ENCODE measurements around the gene ERRFI1.
"Not testable (repeated sequence)": the region's sequence is repeated elsewhere in the genome, so short reads cannot be mapped to it uniquely, and the experiment has no call there.

The ERRFI1 gene

GRCh38 chr1:7963841-7964240, 62.3 kb downstream of the ERRFI1 start:
- DNase-seq, result not testable (repeated sequence)

DNA sequence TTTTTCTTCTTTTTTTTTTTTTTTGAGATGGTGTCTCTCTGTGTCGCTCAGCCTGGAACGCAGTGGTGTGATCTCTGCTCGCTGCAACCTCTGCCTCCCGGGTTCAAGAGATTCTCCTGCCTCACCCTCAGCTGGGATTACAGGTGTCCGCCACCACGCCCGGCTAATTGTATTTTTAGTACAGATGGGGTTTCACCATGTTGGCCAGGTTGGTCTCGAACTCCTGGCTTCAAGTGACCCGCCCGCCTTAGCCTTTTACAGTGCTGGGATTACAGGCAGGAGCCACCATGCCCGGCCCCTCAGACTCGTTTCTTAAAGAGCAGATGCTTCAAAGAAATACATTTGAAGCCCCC, 62.8 kb downstream of the ERRFI1 start:
- not testable (repeated sequence) for DNase-seq

GRCh38 chr1:7962636-7963377, 63.3 kb downstream of the ERRFI1 start:
- no peak for DNase-seq

DNA sequence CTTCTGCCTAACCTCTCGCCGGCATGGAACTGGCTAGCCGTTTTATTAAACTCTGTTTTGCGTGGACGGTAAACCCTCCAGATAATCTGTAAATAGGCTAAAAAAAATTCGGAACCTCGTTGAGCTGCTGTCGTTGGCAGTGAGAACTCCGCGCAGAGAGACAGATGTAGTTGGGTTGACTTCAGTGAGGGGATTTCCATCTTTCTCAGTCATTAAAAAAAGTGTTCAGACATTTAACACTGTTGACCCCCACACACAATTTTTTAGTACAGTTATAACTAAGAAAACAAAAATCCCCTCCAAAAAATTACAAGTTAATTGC, 64.1 kb downstream of the ERRFI1 start:
- no peak for DNase-seq

Data from activated CD4-positive, alpha-beta T cell treated with anti-CD3 and anti-CD28 coated beads, Interleukin-2, amount 50 U/mL, for 16 hours (primary cell).